PC-3 (cell line): Measurements from ENCODE around the gene GAB2. TPM values are rescaled to one million over a fixed set of nuclear protein-coding genes. Genes with fewer than 3 reads are reported as not detected.

Experiments used
- ATAC-seq: fragments of 200-7000 bp; cut with Tn5 transposase; 2 replicates; pipeline ENCODE4 v1.9.1; 2020; ENCODE audit warnings: mild to moderate bottlenecking, moderate library complexity
- BruUV-seq: library from RNA; stranded (reverse); fragments of 400-500 nt; replicated peaks from 2 replicates; lab custom pipeline; 2021; lab: Mats Ljungman, UMichigan
- CTCF ChIA-PET: fragments of 300-600 bp; sonication (Branson Sonifier 250); formaldehyde crosslinking; loops from one replicate; lab custom pipeline; 2022; ENCODE audit warnings: antibody characterized with exemption; lab: Charles Lee
- POLR2A ChIA-PET: fragments of 300-600 bp; sonication (Branson Sonifier 250); formaldehyde crosslinking; loops from one replicate; lab custom pipeline; 2022; ENCODE audit warnings: antibody characterized with exemption; ENCODE audit not compliant: unreplicated experiment; lab: Charles Lee
- DNase-seq: peaks from one replicate; pipeline ENCODE4 v3.0.0-alpha.2; 2015
- H2AFZ ChIP-seq: fragments of 300-600 bp; sonication (generic); 2 replicates; pipeline ENCODE4 v1.6.0; 2016; ENCODE audit warnings: antibody characterized with exemption, low read length
- H3F3A ChIP-seq: fragments of 300-600 bp; sonication (generic); one replicate; pipeline ENCODE4 v1.6.0; 2017; ENCODE audit warnings: antibody characterized with exemption, low read length, control low read depth, mild to moderate bottlenecking; ENCODE audit not compliant: unreplicated experiment
- H3K27ac ChIP-seq: fragments of 300-600 bp; sonication (generic); 2 replicates; pipeline ENCODE4 v1.5.1; 2016; ENCODE audit warnings: mild to moderate bottlenecking, low read length
- H3K27me3 ChIP-seq: fragments of 300-600 bp; sonication (generic); 2 replicates; pipeline ENCODE4 v1.6.1; 2016; ENCODE audit warnings: low read length, mixed read lengths
- H3K36me3 ChIP-seq: fragments of 300-600 bp; sonication (generic); 2 replicates; pipeline ENCODE4 v1.6.1; 2016; ENCODE audit warnings: low read depth, mixed run types, low read length, mixed read lengths
- H3K4me1 ChIP-seq: fragments of 300-600 bp; sonication (generic); 2 replicates; pipeline ENCODE4 v1.5.1; 2016; ENCODE audit warnings: low read length; ENCODE audit not compliant: insufficient read depth
- H3K4me2 ChIP-seq: fragments of 300-600 bp; sonication (generic); 2 replicates; pipeline ENCODE4 v1.6.0; 2016; ENCODE audit warnings: low read length
- H3K4me3 ChIP-seq: fragments of 300-600 bp; sonication (generic); 2 replicates; pipeline ENCODE4 v1.5.1; 2016; ENCODE audit warnings: mild to moderate bottlenecking, low read length, mixed read lengths
- H3K79me2 ChIP-seq: fragments of 300-600 bp; sonication (generic); 2 replicates; pipeline ENCODE4 v1.6.1; 2017; ENCODE audit warnings: low read length, mixed read lengths
- H3K9ac ChIP-seq: fragments of 300-600 bp; sonication (generic); 2 replicates; pipeline ENCODE4 v1.6.0; 2016; ENCODE audit warnings: mild to moderate bottlenecking, low read length
- H3K9me2 ChIP-seq: fragments of 300-600 bp; sonication (generic); replicated peaks from 2 replicates; pipeline ENCODE4 v1.6.1; 2016; ENCODE audit warnings: mixed run types, low read length, mixed read lengths
- H3K9me3 ChIP-seq: fragments of 300-600 bp; sonication (generic); 2 replicates; pipeline ENCODE4 v1.6.1; 2016; ENCODE audit warnings: low read length, mixed read lengths
- H4K20me1 ChIP-seq: fragments of 300-600 bp; sonication (generic); 2 replicates; pipeline ENCODE4 v1.6.1; 2016; ENCODE audit warnings: low read length, mixed read lengths
- CTCF ChIP-seq: fragments of 300-600 bp; sonication (generic); conservative IDR thresholded peaks from 2 replicates; pipeline ENCODE4 v1.5.1; 2017; ENCODE audit warnings: antibody characterized with exemption, low read depth, mild to moderate bottlenecking, low read length
- EZH2 ChIP-seq: fragments of 300-600 bp; sonication (generic); IDR thresholded peaks from one replicate; pipeline ENCODE4 v1.6.1; 2017; ENCODE audit warnings: antibody characterized with exemption, mild to moderate bottlenecking, low read length; ENCODE audit not compliant: unreplicated experiment
- EZH2phosphoT487 ChIP-seq: fragments of 300-600 bp; sonication (generic); IDR thresholded peaks from 2 replicates; pipeline ENCODE4 v1.6.1; 2018; ENCODE audit warnings: mild to moderate bottlenecking, antibody characterized with exemption, low read length, borderline replicate concordance
- intact Hi-C: fragments of 100-400 bp; cut with micrococcal nuclease; formaldehyde crosslinking; loops from 2 replicates; pipeline ENCODE4 v1.9.0; 2023
- total RNA-seq: library from RNA; depleted of rRNA; stranded (reverse); fragments of >200 nt; gene quantifications from 2 replicates; pipeline ENCODE4 v1.2.3, GENCODE V29; 2014

GAB2 gene
- total RNA-seq, 1 experiment from 2014 or later = 7.1 TPM

GRCh38 chr11:78209478-78209877 is 208.1 kb downstream of the GAB2 start:
- Histone ChIP-seq H3K4me2 (no peak overlapping the region), H3K4me3 (no peak overlapping the region), H3K79me2 (0 out of 2 replicates have a peak, but pooled peaks cover 6% of the 10 kb centered on the region), H3K9me2 (no peaks in the 10 kb centered on the region), H3K36me3 (peaks cover 11% of the 10 kb centered on the region; the same call in 1 of the 2 replicates), H3K4me1 (no peaks in the 10 kb centered on the region), H3K9ac (no peak overlapping the region), H4K20me1 (no peaks in the 10 kb centered on the region), H2AFZ (no peak overlapping the region), H3K9me3 (no peaks in the 10 kb centered on the region), H3K27ac (no peak overlapping the region), H3K27me3 (no peaks in the 10 kb centered on the region), H3F3A (no peaks in the 10 kb centered on the region)
- CTCF ChIA-PET = no interaction called here
- POLR2A ChIA-PET = no interaction called here
- no peak for ATAC-seq
- intact Hi-C loops = no loop called here
- no peak for DNase-seq
- no peak for TF ChIP-seq EZH2phosphoT487
- no peak for TF ChIP-seq EZH2
- no peak for TF ChIP-seq CTCF
- BruUV-seq = no TSS peak

- H2AFZ ChIP-seq = no peak overlapping the region
- no peak for TF ChIP-seq CTCF
- TF ChIP-seq EZH2phosphoT487 = no peak
- no peak for TF ChIP-seq EZH2
- H3K9me2 ChIP-seq = no peaks in the 10 kb centered on the region
- DNase-seq (no peak), ATAC-seq (peak; percentile 20)
- no peaks in the 10 kb centered on the region for H4K20me1 ChIP-seq
- ChIA-PET POLR2A (no interaction called here), CTCF (no interaction called here)
- no peak overlapping the region for H3K27ac ChIP-seq
- BruUV-seq = no TSS peak
- H3F3A ChIP-seq = no peaks in the 10 kb centered on the region
- intact Hi-C loops = no loop called here
- H3K79me2 ChIP-seq = 0 out of 2 replicates have a peak, but pooled peaks cover 5% of the 10 kb centered on the region
- H3K9me3 ChIP-seq = no peaks in the 10 kb centered on the region
- no peak overlapping the region for H3K9ac ChIP-seq
- H3K4me1 ChIP-seq = no peaks in the 10 kb centered on the region
- H3K36me3 ChIP-seq = 0 out of 2 replicates have a peak, but pooled peaks cover 11% of the 10 kb centered on the region
- no peaks in the 10 kb centered on the region for H3K27me3 ChIP-seq
- no peak overlapping the region for H3K4me2 ChIP-seq
- H3K4me3 ChIP-seq = no peak overlapping the region
These were observed 209.1 kb downstream of the GAB2 start for GRCh38 chr11:78208257-78209165.
